GM06990 (cell line): ENCODE measurements around the gene CPEB3.
A peak's percentile ranks its signal among the peaks of the same experiment; 100 is the strongest.

Experiments
- DNase-seq: peaks from one replicate; pipeline ENCODE4 v3.0.0-alpha.2; 2011; ENCODE audit not compliant: insufficient read length; ENCODE audit errors: extremely low read depth
- H3K27me3 ChIP-seq: replicated peaks from 2 replicates; pipeline ENCODE4 v1.6.0; 2011; ENCODE audit warnings: low read length; ENCODE audit not compliant: control insufficient read depth, insufficient read depth
- H3K36me3 ChIP-seq: 2 replicates; pipeline ENCODE4 v1.5.1; 2011; ENCODE audit warnings: low read length; ENCODE audit not compliant: control insufficient read depth, insufficient read depth
- H3K4me3 ChIP-seq: replicated peaks from 2 replicates; pipeline ENCODE4 v1.5.1; 2011; ENCODE audit warnings: low read depth, mild to moderate bottlenecking, control low read depth, low read length
- TF ChIP-seq, protein P1 (sequence below): IDR thresholded peaks from 2 replicates; pipeline ENCODE4 v1.5.1; 2011; ENCODE audit warnings: low read length, control low read depth, mild to moderate bottlenecking, inconsistent platforms; ENCODE audit not compliant: insufficient read depth, poor library complexity, severe bottlenecking

Gene CPEB3

DNA sequence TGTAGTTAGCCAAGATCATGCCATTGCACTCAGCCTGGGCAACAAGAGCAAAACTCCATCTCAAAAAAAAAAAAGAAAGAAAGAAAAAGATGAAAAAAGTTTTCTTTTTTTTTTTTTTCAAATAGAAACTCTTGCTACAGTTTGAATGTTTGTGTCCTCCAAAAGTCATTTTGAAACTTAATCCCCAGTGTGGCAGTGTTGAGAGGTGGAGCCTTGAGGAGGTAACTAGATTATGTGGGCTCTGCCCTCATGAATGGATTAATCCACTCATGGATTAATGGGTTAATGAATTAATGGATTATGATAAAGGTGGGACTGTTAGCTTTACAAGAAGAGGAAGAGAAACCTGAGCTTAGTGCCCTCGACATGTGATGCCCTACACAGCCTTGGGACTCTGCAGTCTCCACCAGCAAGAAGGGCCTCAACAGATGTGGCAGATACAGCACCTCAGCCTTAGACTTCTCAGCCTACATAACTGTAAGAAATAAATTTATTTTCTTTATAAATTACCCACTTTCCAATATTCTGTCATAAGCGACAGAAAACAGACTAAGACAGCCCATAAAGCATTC is 25.1 kb downstream of the CPEB3 start:
- H3K27me3 ChIP-seq = no peaks in the 10 kb centered on the region
- TF ChIP-seq, protein P1, sequence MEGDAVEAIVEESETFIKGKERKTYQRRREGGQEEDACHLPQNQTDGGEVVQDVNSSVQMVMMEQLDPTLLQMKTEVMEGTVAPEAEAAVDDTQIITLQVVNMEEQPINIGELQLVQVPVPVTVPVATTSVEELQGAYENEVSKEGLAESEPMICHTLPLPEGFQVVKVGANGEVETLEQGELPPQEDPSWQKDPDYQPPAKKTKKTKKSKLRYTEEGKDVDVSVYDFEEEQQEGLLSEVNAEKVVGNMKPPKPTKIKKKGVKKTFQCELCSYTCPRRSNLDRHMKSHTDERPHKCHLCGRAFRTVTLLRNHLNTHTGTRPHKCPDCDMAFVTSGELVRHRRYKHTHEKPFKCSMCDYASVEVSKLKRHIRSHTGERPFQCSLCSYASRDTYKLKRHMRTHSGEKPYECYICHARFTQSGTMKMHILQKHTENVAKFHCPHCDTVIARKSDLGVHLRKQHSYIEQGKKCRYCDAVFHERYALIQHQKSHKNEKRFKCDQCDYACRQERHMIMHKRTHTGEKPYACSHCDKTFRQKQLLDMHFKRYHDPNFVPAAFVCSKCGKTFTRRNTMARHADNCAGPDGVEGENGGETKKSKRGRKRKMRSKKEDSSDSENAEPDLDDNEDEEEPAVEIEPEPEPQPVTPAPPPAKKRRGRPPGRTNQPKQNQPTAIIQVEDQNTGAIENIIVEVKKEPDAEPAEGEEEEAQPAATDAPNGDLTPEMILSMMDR = no peak
- H3K36me3 ChIP-seq = no peaks in the 10 kb centered on the region
- no peak overlapping the region for H3K4me3 ChIP-seq
- DNase-seq = no peak

- H3K4me3 ChIP-seq = no peak overlapping the region
- H3K36me3 ChIP-seq = no peaks in the 10 kb centered on the region
- no peaks in the 10 kb centered on the region for H3K27me3 ChIP-seq
- TF ChIP-seq, protein P1 = no peak
- DNase-seq = no peak
Measured at GRCh38 chr10:92264249-92264648, 26.6 kb downstream of the CPEB3 start.

DNA sequence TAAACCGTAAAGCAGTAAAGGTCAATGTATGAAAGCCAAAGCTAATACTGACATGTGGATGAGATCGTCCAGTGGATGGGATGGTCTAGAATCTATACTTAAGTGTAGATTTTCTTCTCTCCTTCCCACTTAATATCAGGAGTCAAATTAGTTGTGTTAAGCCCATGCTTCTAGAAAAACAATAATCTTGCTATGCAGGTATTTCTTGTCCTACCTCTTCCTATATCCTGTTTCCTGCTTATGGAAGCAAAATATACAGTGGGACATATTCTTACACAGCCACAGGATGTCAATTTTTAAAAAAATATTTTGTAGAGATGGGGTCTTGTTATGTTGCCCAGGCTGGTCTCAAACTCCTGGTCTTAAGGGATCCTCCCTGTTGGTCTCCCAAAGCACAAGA is 27.5 kb downstream of the CPEB3 start:
- no peak for DNase-seq

GRCh38 chr10:92248566-92248965 is 42.3 kb downstream of the CPEB3 start:
- Histone ChIP-seq H3K27me3 (no peaks in the 10 kb centered on the region), H3K4me3 (no peak overlapping the region), H3K36me3 (no peaks in the 10 kb centered on the region)
- TF ChIP-seq, protein P1 = no peak
- no peak for DNase-seq

More for the DNA sequence above, 27.5 kb downstream of the CPEB3 start:
- TF ChIP-seq, protein P1 = no peak
- Histone ChIP-seq H3K36me3 (no peaks in the 10 kb centered on the region), H3K4me3 (no peak overlapping the region), H3K27me3 (no peaks in the 10 kb centered on the region)

DNA sequence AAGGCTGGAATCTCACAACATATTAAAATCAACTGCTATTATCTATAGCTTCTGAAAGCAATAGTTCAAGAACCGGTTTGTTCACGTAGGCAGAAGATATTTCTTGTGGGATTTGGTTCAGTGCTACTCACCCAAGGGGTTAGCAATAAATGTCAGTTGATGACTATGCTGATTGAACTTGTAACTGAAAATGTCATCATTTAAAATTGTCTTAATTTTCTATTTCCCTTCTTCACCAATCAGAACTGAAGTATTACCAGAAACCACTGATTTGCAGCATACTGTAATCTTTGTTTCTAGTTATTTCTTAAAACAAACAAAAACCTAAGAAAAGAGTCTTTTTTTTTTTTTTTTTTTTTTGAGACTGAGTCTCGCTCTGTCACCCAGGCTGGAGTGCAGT is 46.1 kb downstream of the CPEB3 start:
- TF ChIP-seq, protein P1 = no peak
- no peaks in the 10 kb centered on the region for H3K27me3 ChIP-seq
- no peaks in the 10 kb centered on the region for H3K36me3 ChIP-seq
- DNase-seq = peak; percentile 65
- H3K4me3 ChIP-seq = no peak overlapping the region
